ENCODE data around the gene NPPB. TPM values are rescaled to one million over a fixed set of nuclear protein-coding genes. Genes with fewer than 3 reads are reported as not detected.

Gene NPPB
- total RNA-seq, 3 donors from 2014 or later: not detected

GRCh38 chr1:11825131-11825530 lies 33.6 kb downstream of the NPPB start:
- Histone ChIP-seq H3K9me3 (no peaks in the 10 kb centered on the region), H3K4me1 (no peaks in the 10 kb centered on the region), H3K27me3 (no peaks in the 10 kb centered on the region), H3K4me3 (no peak overlapping the region), H3K27ac (no peak overlapping the region), H3K36me3 (peaks cover 3% of the 10 kb centered on the region)
- intact Hi-C loops (cut with DNase I; ENCODE audit: low total_unique reads): no loop called here
- TF ChIP-seq, protein P1, sequence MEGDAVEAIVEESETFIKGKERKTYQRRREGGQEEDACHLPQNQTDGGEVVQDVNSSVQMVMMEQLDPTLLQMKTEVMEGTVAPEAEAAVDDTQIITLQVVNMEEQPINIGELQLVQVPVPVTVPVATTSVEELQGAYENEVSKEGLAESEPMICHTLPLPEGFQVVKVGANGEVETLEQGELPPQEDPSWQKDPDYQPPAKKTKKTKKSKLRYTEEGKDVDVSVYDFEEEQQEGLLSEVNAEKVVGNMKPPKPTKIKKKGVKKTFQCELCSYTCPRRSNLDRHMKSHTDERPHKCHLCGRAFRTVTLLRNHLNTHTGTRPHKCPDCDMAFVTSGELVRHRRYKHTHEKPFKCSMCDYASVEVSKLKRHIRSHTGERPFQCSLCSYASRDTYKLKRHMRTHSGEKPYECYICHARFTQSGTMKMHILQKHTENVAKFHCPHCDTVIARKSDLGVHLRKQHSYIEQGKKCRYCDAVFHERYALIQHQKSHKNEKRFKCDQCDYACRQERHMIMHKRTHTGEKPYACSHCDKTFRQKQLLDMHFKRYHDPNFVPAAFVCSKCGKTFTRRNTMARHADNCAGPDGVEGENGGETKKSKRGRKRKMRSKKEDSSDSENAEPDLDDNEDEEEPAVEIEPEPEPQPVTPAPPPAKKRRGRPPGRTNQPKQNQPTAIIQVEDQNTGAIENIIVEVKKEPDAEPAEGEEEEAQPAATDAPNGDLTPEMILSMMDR (IDR thresholded peaks at IDR 0.05): no peak
- TF ChIP-seq POLR2AphosphoS5 (IDR thresholded peaks at IDR 0.05) (no peak), POLR2A (IDR thresholded peaks at IDR 0.05) (no peak)
- DNase-seq (ENCODE audit: low spot score in 2 of 2): peak in 1 of 2 donors; percentile 25

- Histone ChIP-seq H3K27ac (no peak overlapping the region), H3K4me1 (no peaks in the 10 kb centered on the region), H3K4me3 (no peak overlapping the region), H3K27me3 (no peaks in the 10 kb centered on the region), H3K36me3 (no peaks in the 10 kb centered on the region), H3K9me3 (no peaks in the 10 kb centered on the region)
- TF ChIP-seq POLR2AphosphoS5 (IDR thresholded peaks at IDR 0.05) (no peak), POLR2A (IDR thresholded peaks at IDR 0.05) (no peak)
- TF ChIP-seq, protein P1 (IDR thresholded peaks at IDR 0.05): no peak
- intact Hi-C loops (cut with DNase I; ENCODE audit: low total_unique reads): no loop called here
- DNase-seq (ENCODE audit: low spot score in 2 of 2): peak in 1 of 2 donors; percentile 24
Observed at GRCh38 chr1:11823366-11824137, 35.2 kb downstream of the NPPB start.

DNA sequence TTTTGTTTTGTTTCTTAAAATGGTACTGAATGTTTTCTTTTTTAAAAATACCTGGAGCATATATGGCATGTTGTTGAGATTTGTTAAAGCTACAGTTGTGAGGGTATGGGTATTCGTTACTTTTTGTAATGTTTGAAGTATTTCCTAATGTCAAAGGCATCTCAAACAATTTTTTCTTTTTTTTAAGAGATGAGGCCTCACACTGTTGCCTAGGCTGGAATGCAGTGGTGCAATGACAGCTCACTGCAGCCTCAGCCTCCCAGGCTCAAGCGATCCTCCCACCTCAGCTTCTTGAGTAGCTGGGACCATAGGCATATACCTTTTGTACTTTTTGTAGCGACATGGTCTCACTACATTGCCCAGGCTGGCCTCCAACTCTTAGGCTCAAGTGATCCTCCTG lies 36.7 kb downstream of the NPPB start:
- no peak overlapping the region for H3K4me3 ChIP-seq
- H3K36me3 ChIP-seq: no peaks in the 10 kb centered on the region
- no peaks in the 10 kb centered on the region for H3K4me1 ChIP-seq
- DNase-seq (ENCODE audit: low spot score in 2 of 2): peak in 1 of 2 donors; percentile 31
- no peak overlapping the region for H3K27ac ChIP-seq
- H3K27me3 ChIP-seq: no peaks in the 10 kb centered on the region
- H3K9me3 ChIP-seq: no peaks in the 10 kb centered on the region
- intact Hi-C loops (cut with DNase I; ENCODE audit: low total_unique reads): no loop called here
- TF ChIP-seq, protein P1 (IDR thresholded peaks at IDR 0.05): no peak
- TF ChIP-seq POLR2AphosphoS5 (IDR thresholded peaks at IDR 0.05): no peak
- no peak for TF ChIP-seq POLR2A (IDR thresholded peaks at IDR 0.05)

GRCh38 chr1:11817192-11817591 lies 41.6 kb downstream of the NPPB start:
- H3K27ac ChIP-seq: no peak overlapping the region
- no peaks in the 10 kb centered on the region for H3K4me1 ChIP-seq
- peak in 1 of 2 donors; percentile 31 for DNase-seq (ENCODE audit: low spot score in 2 of 2)
- intact Hi-C loops (cut with DNase I; ENCODE audit: low total_unique reads): no loop called here
- no peaks in the 10 kb centered on the region for H3K36me3 ChIP-seq
- H3K9me3 ChIP-seq: no peaks in the 10 kb centered on the region
- H3K27me3 ChIP-seq: no peaks in the 10 kb centered on the region
- no peak for TF ChIP-seq POLR2AphosphoS5 (IDR thresholded peaks at IDR 0.05)
- TF ChIP-seq, protein P1 (IDR thresholded peaks at IDR 0.05): no peak
- no peak for TF ChIP-seq POLR2A (IDR thresholded peaks at IDR 0.05)
- no peak overlapping the region for H3K4me3 ChIP-seq

DNA sequence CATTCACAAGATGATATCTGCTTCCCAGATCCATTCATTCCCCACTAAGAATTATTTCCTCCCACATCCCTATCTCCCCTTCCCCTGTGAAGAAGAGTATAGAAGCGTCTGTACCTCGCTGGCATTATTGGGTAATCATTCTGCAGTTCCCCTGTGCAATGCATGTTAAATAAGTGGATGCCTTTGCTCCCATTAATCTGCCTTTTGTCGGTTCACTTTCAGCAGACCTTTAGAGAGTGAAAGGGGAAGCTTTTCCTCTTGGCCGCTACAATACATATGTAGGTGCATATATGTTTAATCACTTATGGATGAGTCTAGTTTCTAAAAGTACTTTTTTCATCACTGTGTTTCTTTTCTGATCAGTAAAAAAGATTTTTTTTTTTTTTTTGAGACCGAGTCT lies 45.7 kb downstream of the NPPB start:
- Histone ChIP-seq H3K36me3 (no peaks in the 10 kb centered on the region), H3K4me3 (no peak overlapping the region), H3K9me3 (no peaks in the 10 kb centered on the region), H3K27ac (no peak overlapping the region), H3K4me1 (no peaks in the 10 kb centered on the region), H3K27me3 (no peaks in the 10 kb centered on the region)
- TF ChIP-seq POLR2AphosphoS5 (IDR thresholded peaks at IDR 0.05) (no peak), POLR2A (IDR thresholded peaks at IDR 0.05) (no peak)
- TF ChIP-seq, protein P1 (IDR thresholded peaks at IDR 0.05): no peak
- no peak for DNase-seq (ENCODE audit: low spot score in 2 of 2)
- intact Hi-C loops (cut with DNase I; ENCODE audit: low total_unique reads): no loop called here

Data from breast epithelium (tissue), 4 donors.